GM12864 (cell line): ENCODE measurements around the gene DLGAP4.

Experiments used
- DNase-seq: peaks from one replicate; pipeline ENCODE4 v3.0.0-alpha.2; 2011; ENCODE audit warnings: low read depth
- H3K4me3 ChIP-seq: 2 replicates; pipeline ENCODE4 v1.5.1; 2011; ENCODE audit warnings: mild to moderate bottlenecking, low read depth, low read length, control low read depth
- TF ChIP-seq, protein P1 (sequence below): IDR thresholded peaks from 2 replicates; pipeline ENCODE4 v1.5.1; 2011; ENCODE audit warnings: low read depth, mild to moderate bottlenecking, moderate library complexity, low read length, control low read depth, inconsistent platforms; ENCODE audit errors: missing control alignments

The DLGAP4 gene

DNA sequence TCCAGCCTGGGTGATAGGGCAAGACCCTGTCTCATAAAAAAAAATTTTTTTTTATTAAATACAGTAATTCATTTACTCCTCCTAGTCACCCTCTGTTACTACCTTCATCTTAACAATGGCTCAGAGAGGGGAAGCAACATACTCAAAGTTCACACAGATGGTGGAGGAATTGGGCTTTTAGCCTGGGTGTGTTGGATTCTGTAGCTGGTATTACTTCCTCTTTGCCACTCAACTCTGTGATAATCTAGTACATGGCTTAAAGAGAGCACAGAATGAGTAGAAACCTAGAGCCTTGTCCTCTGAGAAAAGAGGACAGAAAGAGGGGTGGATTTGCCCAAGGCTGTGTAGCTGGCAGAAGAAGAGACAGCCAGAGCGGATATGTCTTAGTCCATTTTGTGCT, 96.6 kb downstream of the DLGAP4 start:
- H3K4me3 ChIP-seq = no peak overlapping the region
- TF ChIP-seq, protein P1, sequence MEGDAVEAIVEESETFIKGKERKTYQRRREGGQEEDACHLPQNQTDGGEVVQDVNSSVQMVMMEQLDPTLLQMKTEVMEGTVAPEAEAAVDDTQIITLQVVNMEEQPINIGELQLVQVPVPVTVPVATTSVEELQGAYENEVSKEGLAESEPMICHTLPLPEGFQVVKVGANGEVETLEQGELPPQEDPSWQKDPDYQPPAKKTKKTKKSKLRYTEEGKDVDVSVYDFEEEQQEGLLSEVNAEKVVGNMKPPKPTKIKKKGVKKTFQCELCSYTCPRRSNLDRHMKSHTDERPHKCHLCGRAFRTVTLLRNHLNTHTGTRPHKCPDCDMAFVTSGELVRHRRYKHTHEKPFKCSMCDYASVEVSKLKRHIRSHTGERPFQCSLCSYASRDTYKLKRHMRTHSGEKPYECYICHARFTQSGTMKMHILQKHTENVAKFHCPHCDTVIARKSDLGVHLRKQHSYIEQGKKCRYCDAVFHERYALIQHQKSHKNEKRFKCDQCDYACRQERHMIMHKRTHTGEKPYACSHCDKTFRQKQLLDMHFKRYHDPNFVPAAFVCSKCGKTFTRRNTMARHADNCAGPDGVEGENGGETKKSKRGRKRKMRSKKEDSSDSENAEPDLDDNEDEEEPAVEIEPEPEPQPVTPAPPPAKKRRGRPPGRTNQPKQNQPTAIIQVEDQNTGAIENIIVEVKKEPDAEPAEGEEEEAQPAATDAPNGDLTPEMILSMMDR = no peak
- DNase-seq = no peak

DNA sequence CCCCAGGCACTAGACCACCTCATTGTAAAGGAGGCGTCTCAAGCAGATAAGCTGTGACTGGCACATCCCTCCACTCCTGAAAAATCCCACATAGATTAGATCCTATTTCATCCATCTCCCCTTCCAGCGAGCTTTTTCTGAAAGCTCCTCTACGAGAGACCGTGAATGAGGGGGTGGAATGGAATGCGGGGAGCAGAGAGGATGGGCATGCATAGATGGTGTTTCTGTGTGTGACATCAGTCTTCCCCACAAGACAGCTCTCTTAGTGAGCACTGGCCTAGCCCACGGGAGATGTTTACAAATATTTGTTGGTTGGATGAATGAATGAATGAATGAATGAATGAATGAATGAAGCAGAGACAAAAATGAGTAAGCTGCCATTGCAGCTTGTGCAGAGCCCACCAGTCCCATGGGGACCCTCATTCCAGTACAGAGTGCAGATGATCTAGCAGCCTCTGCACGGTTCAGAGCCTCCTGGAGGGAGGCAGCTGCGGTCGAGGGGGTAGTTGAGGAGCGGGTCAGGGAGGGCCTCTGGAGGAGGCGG, 98.4 kb downstream of the DLGAP4 start:
- no peak overlapping the region for H3K4me3 ChIP-seq
- no peak for DNase-seq
- TF ChIP-seq, protein P1 = no peak

DNA sequence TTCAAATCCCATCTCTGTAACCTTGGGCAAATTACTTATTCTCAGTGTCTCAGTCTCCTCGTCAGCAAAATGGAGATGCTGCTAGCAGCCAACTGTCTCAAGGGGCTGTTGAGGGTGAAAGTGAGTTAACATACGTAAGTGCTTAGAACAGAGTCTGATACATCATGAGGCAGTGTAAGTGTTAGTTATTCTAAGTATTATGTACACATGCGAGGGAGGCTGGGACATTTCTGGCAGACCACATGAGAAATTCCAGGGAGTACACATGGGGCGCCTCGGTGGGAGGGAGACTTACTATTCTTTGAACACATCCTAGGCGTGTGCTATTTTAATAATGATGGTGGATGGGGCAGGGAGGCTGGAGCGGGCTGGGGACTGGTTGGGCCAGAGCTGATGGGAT, 99.1 kb downstream of the DLGAP4 start:
- DNase-seq = no peak
- H3K4me3 ChIP-seq = no peak overlapping the region
- TF ChIP-seq, protein P1 = no peak

DNA sequence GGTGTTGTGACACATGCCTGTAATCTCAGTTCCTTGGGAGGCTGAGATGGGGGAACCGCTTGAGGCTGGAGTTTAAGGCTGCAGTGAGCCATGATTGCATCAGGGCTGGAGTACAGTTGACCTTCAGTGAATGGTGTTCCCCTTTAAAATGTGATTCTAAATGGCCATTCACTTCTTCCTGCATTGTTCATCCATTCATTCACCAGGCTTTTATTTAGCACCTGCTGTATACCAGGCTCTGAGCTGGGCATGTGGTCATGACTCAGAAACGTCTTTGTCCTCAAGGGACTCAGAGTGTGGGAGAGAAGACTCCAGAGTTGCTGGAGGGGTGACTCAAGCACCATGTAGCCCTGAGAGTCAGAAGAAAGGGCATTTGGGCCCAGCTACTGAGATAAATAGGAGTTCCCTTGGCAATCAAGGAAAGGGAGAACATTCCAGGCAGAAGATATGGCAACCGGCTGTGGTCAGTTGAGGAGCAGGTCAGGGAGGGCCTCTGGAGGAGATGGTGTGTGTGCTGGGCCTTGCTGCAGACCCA, 101.1 kb downstream of the DLGAP4 start:
- DNase-seq = no peak
- TF ChIP-seq, protein P1 = no peak
- H3K4me3 ChIP-seq = no peak overlapping the region

DNA sequence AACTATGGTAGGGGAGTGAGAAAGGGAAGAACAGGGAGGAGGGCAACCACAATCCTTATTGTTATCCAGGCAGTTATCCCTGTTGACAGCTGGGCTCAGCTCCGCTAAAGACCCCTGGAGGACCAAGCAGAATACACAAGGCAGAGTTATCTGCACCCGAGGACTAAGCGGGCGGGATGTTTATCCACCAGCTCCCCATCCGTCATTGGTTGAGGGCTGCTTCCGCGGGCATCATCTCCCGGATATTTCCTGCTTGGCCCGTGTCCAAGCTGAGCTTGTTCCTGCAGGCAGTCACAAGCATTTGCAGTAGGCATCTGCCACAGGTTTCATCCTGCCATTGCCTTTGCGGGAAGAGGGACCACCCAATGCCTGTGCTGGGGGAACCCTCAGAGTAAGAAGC, 102.1 kb downstream of the DLGAP4 start:
- TF ChIP-seq, protein P1 = no peak
- no peak overlapping the region for H3K4me3 ChIP-seq
- no peak for DNase-seq

DNA sequence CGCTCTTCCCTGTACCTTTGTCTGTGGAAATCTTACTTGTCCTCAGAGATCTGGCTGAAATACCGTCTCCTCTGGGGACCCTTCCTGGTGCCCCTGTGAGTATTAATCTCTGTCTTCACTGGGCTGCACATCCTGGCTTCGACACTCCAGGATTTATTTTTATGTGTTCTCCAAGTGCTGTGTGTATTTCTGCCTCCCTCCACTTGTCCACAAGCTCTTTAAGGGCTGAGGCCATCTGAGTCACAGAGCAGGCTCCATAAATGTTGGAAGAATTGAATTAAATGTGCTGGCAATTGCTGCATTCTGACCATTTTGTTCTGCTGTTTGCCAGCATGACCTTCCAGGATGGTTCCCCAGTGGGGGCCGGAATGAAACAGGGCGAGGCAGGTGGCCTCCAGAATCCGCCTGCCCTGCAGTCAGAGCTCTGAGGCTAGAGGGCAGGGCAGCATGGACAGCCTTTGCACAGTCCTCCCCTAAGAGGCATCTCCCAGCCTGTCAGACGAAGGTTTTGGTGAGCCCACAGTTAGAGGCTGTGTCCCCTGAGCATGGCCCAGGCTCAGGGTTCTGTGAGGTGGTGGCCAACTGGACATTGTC, 105.8 kb downstream of the DLGAP4 start:
- DNase-seq = no peak
- no peak overlapping the region for H3K4me3 ChIP-seq
- TF ChIP-seq, protein P1 = no peak
